Tibial nerve (tissue), 4 donors: ENCODE measurements around the gene OR1K1. TPM values are rescaled to one million over a fixed set of nuclear protein-coding genes. Genes with fewer than 3 reads are reported as not detected.

ENCODE experiments used
- DNase-seq, 2 donors: peaks; one replicate each; pipeline ENCODE4 v3.0.0-alpha.2; 2019; ENCODE audit warnings: low spot score in 2 of 2
- H3K27ac ChIP-seq, 4 donors: fragments of 200-600 bp; sonication (generic) in 3 of 4; one replicate each; pipeline ENCODE4 v1.5.1; 2017 to 2019; ENCODE audit warnings: mild to moderate bottlenecking in 1 of 4
- H3K27me3 ChIP-seq, 2 donors: fragments of 200-600 bp; sonication (generic) in 1 of 2; one replicate each; pipeline versions ENCODE4 v1.5.1 to v1.6.0; 2017 to 2019
- H3K36me3 ChIP-seq, 3 donors: fragments of 200-600 bp; sonication (generic); one replicate each; pipeline ENCODE4 v1.5.1; 2018 to 2019
- H3K4me1 ChIP-seq, 4 donors: fragments of 200-600 bp; sonication (generic) in 3 of 4; one replicate each; pipeline ENCODE4 v1.5.1; 2017 to 2019
- H3K4me3 ChIP-seq, 4 donors: fragments of 200-600 bp; sonication (generic) in 3 of 4; one replicate each; pipeline ENCODE4 v1.5.1; 2017 to 2019; ENCODE audit warnings: mild to moderate bottlenecking in 1 of 4, moderate library complexity in 1 of 4
- H3K9me3 ChIP-seq, 4 donors: fragments of 200-600 bp; sonication (generic) in 3 of 4; one replicate each; pipeline ENCODE4 v1.5.1; 2017 to 2019
- EP300 ChIP-seq, 2 donors: sonication (generic); formaldehyde crosslinking; IDR thresholded peaks; one replicate each; pipeline ENCODE4 v1.6.1; 2017; ENCODE audit warnings: antibody characterized with exemption in 2 of 2, mild to moderate bottlenecking in 1 of 2
- POLR2A ChIP-seq, 2 donors: fragments of 450-650 bp; IDR thresholded peaks; one replicate each; pipeline ENCODE4 v1.6.1; 2017; ENCODE audit warnings: antibody characterized with exemption in 2 of 2, mild to moderate bottlenecking in 2 of 2, moderate library complexity in 2 of 2
- WGBS, 2 donors: methylation state at CpG; one replicate each; pipeline ENCODE4 v1.1.5; 2018; 5-methylcytosine and 5-hydroxymethylcytosine counted together
- total RNA-seq, 4 donors: library from RNA; depleted of rRNA; stranded (reverse); fragments of >200 nt; gene quantifications; one replicate each; pipeline ENCODE4 v1.1.0, GENCODE V29; 2016
- TF ChIP-seq, protein P1 (sequence below), 5 experiments: fragments of 200-600 bp in 3 of 5; fragments of 450-650 bp in 2 of 5; sonication (generic) in 3 of 5; IDR thresholded peaks; one replicate each; pipeline ENCODE4 v1.5.1; 2016 to 2019; ENCODE audit warnings: antibody characterized with exemption in 5 of 5, mild to moderate bottlenecking in 3 of 5, moderate library complexity in 2 of 5

The OR1K1 gene
- total RNA-seq, 4 donors from 2014 or later: not detected

DNA sequence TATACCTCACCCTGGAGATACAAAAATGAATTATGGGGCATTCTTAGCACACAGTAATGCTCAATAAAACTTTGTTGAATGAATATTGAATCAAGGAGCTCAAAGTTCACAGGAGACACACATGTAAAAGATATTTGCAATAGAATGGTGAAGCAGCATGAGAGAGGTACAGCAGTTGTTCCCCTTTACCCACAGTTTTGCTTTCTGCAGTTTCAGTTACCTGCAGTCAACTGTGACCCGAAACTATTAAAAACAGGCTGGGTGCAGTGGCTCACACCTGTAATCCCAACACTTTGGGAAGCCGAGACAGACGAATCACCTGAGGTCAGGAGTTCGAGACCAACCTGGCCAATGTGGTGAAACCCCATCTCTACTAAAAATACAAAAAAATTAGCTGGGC lies 13.6 kb upstream of the OR1K1 start:
- no peaks in the 10 kb centered on the region for H3K9me3 ChIP-seq
- no peaks in the 10 kb centered on the region for H3K4me1 ChIP-seq
- no peak overlapping the region for H3K4me3 ChIP-seq
- DNase-seq: no peak
- H3K36me3 ChIP-seq: peaks cover 0 to 12% (median 0%) of the 10 kb centered on the region in 3 donors
- 86 to 95% methylated on average over 4 of the region's 4 CpGs for whole genome bisulfite sequencing, 2 donors
- TF ChIP-seq POLR2A (IDR thresholded peaks at IDR 0.05) (no peak), EP300 (IDR thresholded peaks at IDR 0.05) (no peak)
- TF ChIP-seq, protein P1, sequence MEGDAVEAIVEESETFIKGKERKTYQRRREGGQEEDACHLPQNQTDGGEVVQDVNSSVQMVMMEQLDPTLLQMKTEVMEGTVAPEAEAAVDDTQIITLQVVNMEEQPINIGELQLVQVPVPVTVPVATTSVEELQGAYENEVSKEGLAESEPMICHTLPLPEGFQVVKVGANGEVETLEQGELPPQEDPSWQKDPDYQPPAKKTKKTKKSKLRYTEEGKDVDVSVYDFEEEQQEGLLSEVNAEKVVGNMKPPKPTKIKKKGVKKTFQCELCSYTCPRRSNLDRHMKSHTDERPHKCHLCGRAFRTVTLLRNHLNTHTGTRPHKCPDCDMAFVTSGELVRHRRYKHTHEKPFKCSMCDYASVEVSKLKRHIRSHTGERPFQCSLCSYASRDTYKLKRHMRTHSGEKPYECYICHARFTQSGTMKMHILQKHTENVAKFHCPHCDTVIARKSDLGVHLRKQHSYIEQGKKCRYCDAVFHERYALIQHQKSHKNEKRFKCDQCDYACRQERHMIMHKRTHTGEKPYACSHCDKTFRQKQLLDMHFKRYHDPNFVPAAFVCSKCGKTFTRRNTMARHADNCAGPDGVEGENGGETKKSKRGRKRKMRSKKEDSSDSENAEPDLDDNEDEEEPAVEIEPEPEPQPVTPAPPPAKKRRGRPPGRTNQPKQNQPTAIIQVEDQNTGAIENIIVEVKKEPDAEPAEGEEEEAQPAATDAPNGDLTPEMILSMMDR (IDR thresholded peaks at IDR 0.05): no peak
- no peak overlapping the region for H3K27ac ChIP-seq
- no peaks in the 10 kb centered on the region for H3K27me3 ChIP-seq

- H3K36me3 ChIP-seq: peaks cover 0 to 12% (median 0%) of the 10 kb centered on the region in 3 donors
- TF ChIP-seq POLR2A (IDR thresholded peaks at IDR 0.05): no peak
- no peak for TF ChIP-seq EP300 (IDR thresholded peaks at IDR 0.05)
- TF ChIP-seq, protein P1 (IDR thresholded peaks at IDR 0.05): no peak
- WGBS, 2 donors: 94 to 97% methylated on average over 12 of the region's 12 CpGs
- no peaks in the 10 kb centered on the region for H3K9me3 ChIP-seq
- no peak within 1 kb of the TSS for H3K4me3 ChIP-seq
- DNase-seq: no peak
- no peaks in the 10 kb centered on the region for H3K27me3 ChIP-seq
- no peaks in the 10 kb centered on the region for H3K4me1 ChIP-seq
- H3K27ac ChIP-seq: no peak within 1 kb of the TSS
Measured at GRCh38 chr9:122788831-122789230, 11.1 kb upstream of the OR1K1 start, which contains the start of gene OR5C1. TSS of gene OR5C1 (plus strand) at chr9:122788933. CDS start at chr9:122788933, 0 bp downstream.

DNA sequence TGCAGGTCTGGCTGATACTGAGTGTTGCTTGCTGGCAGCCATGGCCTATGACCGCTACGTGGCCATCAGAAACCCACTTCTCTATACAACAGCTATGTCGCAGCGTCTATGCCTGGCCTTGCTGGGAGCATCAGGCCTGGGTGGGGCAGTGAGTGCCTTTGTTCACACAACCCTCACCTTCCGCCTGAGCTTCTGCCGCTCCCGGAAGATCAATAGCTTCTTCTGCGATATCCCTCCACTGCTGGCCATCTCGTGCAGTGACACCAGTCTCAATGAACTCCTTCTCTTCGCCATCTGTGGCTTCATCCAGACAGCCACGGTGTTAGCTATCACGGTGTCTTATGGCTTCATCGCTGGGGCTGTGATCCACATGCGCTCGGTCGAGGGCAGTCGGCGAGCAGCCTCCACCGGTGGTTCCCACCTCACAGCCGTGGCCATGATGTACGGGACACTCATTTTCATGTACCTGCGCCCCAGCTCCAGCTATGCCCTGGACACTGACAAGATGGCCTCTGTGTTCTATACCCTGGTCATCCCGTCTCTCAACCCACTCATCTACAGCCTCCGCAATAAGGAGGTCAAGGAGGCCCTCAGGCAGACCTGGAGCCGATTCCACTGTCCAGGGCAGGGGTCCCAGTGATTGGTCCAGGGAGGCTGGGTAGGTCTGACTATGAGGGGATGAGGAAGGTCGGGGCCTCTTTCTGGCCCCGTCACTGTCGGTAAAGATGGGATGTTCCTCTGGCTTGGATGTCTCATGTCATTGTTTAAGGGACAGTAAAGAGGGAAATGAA lies 10.5 kb upstream of the OR1K1 start:
- no peak for DNase-seq
- TF ChIP-seq, protein P1 (IDR thresholded peaks at IDR 0.05): no peak
- no peak for TF ChIP-seq EP300 (IDR thresholded peaks at IDR 0.05)
- TF ChIP-seq POLR2A (IDR thresholded peaks at IDR 0.05): no peak
- Histone ChIP-seq H3K27ac (no peak overlapping the region), H3K4me1 (no peaks in the 10 kb centered on the region), H3K36me3 (peaks cover 0 to 12% (median 0%) of the 10 kb centered on the region in 3 donors), H3K27me3 (no peaks in the 10 kb centered on the region), H3K4me3 (no peak overlapping the region), H3K9me3 (no peaks in the 10 kb centered on the region)
- WGBS, 2 donors: 94% methylated on average over 28 of the region's 28 CpGs

- 88 to 89% methylated on average over 5 of the region's 5 CpGs for WGBS, 2 donors
- TF ChIP-seq EP300 (IDR thresholded peaks at IDR 0.05): no peak
- TF ChIP-seq POLR2A (IDR thresholded peaks at IDR 0.05): no peak
- TF ChIP-seq, protein P1 (IDR thresholded peaks at IDR 0.05): no peak
- Histone ChIP-seq H3K36me3 (peaks cover 0 to 12% (median 0%) of the 10 kb centered on the region in 3 donors), H3K27me3 (no peaks in the 10 kb centered on the region), H3K9me3 (peaks cover 0 to 5% (median 0%) of the 10 kb centered on the region in 4 donors), H3K27ac (no peak overlapping the region), H3K4me3 (no peak overlapping the region), H3K4me1 (no peaks in the 10 kb centered on the region)
- no peak for DNase-seq
Measured at GRCh38 chr9:122791872-122792669, 7.9 kb upstream of the OR1K1 start.
